Measurements from ENCODE around the gene ARRDC1. TPM values are rescaled to one million over a fixed set of nuclear protein-coding genes. Genes with fewer than 3 reads are reported as not detected.

The ARRDC1 gene
- total and polyA plus RNA-seq, 9 of the 15 experiments (the other 6 are each of a cell fraction or from before 2014, with no cell fraction given) = 0.21 to 45.3 (median 18.6) TPM

DNA sequence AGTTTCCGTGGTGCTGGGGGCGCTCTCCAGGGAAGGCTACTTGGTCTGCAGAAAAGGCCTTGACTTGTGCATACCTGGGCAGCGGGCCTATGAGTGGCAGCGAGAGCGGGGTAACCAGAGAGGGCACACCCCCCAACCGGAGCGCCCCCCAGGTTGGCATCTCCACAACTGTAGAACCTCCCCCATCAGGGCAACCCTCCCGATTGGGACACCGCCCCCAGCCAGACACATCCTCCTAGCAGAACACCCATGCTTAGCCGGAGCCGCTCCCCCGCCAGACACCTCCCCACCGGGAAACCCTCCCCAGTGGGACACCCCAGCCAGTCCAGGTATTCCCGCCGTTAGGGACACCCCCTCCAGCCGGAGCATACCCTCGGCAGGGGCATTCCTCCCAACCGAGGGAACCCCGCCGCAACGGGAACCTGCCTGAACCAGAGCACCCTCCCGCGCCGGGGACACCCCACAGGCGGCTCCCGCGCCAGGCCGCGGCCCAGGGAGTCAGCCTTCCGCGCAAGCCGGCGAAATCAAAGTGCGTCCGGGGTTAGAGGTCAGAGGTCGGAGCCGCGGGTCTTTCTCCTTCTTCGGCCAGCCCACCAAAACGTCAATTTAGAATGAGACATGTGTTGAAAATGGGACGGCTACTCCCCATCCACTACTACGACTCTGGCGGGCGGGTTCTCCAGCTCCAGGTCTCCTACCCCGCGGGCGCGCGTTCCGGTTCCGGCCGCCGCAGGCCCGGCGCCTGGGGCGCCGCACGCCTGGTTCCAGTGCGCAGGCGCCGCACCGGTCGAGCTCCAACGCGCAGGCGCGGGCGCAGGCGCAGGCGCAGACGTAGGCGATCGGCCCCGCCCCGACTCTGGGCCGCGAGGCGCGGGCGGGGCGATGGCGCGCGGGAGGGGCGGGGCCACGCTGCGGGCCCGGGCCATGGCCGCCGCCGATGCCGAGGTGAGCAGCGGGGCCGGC, 12.9 kb downstream of the ARRDC1 start, which contains the start of gene EHMT1 (continued):
- TF ChIP-seq, protein P1, sequence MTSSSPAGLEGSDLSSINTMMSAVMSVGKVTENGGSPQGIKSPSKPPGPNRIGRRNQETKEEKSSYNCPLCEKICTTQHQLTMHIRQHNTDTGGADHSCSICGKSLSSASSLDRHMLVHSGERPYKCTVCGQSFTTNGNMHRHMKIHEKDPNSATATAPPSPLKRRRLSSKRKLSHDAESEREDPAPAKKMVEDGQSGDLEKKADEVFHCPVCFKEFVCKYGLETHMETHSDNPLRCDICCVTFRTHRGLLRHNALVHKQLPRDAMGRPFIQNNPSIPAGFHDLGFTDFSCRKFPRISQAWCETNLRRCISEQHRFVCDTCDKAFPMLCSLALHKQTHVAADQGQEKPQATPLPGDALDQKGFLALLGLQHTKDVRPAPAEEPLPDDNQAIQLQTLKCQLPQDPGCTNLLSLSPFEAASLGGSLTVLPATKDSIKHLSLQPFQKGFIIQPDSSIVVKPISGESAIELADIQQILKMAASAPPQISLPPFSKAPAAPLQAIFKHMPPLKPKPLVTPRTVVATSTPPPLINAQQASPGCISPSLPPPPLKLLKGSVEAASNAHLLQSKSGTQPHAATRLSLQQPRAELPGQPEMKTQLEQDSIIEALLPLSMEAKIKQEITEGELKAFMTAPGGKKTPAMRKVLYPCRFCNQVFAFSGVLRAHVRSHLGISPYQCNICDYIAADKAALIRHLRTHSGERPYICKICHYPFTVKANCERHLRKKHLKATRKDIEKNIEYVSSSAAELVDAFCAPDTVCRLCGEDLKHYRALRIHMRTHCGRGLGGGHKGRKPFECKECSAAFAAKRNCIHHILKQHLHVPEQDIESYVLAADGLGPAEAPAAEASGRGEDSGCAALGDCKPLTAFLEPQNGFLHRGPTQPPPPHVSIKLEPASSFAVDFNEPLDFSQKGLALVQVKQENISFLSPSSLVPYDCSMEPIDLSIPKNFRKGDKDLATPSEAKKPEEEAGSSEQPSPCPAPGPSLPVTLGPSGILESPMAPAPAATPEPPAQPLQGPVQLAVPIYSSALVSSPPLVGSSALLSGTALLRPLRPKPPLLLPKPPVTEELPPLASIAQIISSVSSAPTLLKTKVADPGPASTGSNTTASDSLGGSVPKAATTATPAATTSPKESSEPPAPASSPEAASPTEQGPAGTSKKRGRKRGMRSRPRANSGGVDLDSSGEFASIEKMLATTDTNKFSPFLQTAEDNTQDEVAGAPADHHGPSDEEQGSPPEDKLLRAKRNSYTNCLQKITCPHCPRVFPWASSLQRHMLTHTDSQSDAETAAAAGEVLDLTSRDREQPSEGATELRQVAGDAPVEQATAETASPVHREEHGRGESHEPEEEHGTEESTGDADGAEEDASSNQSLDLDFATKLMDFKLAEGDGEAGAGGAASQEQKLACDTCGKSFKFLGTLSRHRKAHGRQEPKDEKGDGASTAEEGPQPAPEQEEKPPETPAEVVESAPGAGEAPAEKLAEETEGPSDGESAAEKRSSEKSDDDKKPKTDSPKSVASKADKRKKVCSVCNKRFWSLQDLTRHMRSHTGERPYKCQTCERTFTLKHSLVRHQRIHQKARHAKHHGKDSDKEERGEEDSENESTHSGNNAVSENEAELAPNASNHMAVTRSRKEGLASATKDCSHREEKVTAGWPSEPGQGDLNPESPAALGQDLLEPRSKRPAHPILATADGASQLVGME (CRISPR knock-in tag; IDR thresholded peaks at IDR 0.05) = no peak
- no peak for TF ChIP-seq KAT7 (CRISPR knock-in tag; IDR thresholded peaks at IDR 0.05; ENCODE audit: borderline replicate concordance)
- TF ChIP-seq, protein P2, sequence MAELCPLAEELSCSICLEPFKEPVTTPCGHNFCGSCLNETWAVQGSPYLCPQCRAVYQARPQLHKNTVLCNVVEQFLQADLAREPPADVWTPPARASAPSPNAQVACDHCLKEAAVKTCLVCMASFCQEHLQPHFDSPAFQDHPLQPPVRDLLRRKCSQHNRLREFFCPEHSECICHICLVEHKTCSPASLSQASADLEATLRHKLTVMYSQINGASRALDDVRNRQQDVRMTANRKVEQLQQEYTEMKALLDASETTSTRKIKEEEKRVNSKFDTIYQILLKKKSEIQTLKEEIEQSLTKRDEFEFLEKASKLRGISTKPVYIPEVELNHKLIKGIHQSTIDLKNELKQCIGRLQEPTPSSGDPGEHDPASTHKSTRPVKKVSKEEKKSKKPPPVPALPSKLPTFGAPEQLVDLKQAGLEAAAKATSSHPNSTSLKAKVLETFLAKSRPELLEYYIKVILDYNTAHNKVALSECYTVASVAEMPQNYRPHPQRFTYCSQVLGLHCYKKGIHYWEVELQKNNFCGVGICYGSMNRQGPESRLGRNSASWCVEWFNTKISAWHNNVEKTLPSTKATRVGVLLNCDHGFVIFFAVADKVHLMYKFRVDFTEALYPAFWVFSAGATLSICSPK (IDR thresholded peaks at IDR 0.05; ENCODE audit: borderline replicate concordance) = no peak
- no peak for TF ChIP-seq SRSF3 (IDR thresholded peaks at IDR 0.05; ENCODE audit: insufficient read depth, low read length)
- TF ChIP-seq, protein P3, sequence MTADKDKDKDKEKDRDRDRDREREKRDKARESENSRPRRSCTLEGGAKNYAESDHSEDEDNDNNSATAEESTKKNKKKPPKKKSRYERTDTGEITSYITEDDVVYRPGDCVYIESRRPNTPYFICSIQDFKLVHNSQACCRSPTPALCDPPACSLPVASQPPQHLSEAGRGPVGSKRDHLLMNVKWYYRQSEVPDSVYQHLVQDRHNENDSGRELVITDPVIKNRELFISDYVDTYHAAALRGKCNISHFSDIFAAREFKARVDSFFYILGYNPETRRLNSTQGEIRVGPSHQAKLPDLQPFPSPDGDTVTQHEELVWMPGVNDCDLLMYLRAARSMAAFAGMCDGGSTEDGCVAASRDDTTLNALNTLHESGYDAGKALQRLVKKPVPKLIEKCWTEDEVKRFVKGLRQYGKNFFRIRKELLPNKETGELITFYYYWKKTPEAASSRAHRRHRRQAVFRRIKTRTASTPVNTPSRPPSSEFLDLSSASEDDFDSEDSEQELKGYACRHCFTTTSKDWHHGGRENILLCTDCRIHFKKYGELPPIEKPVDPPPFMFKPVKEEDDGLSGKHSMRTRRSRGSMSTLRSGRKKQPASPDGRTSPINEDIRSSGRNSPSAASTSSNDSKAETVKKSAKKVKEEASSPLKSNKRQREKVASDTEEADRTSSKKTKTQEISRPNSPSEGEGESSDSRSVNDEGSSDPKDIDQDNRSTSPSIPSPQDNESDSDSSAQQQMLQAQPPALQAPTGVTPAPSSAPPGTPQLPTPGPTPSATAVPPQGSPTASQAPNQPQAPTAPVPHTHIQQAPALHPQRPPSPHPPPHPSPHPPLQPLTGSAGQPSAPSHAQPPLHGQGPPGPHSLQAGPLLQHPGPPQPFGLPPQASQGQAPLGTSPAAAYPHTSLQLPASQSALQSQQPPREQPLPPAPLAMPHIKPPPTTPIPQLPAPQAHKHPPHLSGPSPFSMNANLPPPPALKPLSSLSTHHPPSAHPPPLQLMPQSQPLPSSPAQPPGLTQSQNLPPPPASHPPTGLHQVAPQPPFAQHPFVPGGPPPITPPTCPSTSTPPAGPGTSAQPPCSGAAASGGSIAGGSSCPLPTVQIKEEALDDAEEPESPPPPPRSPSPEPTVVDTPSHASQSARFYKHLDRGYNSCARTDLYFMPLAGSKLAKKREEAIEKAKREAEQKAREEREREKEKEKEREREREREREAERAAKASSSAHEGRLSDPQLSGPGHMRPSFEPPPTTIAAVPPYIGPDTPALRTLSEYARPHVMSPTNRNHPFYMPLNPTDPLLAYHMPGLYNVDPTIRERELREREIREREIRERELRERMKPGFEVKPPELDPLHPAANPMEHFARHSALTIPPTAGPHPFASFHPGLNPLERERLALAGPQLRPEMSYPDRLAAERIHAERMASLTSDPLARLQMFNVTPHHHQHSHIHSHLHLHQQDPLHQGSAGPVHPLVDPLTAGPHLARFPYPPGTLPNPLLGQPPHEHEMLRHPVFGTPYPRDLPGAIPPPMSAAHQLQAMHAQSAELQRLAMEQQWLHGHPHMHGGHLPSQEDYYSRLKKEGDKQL (CRISPR knock-in tag; IDR thresholded peaks at IDR 0.05; ENCODE audit: borderline replicate concordance) = no peak
- no peak for TF ChIP-seq ESRRB (CRISPR knock-in tag; IDR thresholded peaks at IDR 0.05; ENCODE audit: borderline replicate concordance)
- TF ChIP-seq HCFC1 (IDR thresholded peaks at IDR 0.05; ENCODE audit: low read depth, low read length) = peak; percentile 64
- no peak for TF ChIP-seq BRD9 (IDR thresholded peaks at IDR 0.05; ENCODE audit: low read depth, partially characterized antibody)
- no peak for TF ChIP-seq THRAP3 (IDR thresholded peaks at IDR 0.05; ENCODE audit: borderline replicate concordance)
- TF ChIP-seq, protein P4, sequence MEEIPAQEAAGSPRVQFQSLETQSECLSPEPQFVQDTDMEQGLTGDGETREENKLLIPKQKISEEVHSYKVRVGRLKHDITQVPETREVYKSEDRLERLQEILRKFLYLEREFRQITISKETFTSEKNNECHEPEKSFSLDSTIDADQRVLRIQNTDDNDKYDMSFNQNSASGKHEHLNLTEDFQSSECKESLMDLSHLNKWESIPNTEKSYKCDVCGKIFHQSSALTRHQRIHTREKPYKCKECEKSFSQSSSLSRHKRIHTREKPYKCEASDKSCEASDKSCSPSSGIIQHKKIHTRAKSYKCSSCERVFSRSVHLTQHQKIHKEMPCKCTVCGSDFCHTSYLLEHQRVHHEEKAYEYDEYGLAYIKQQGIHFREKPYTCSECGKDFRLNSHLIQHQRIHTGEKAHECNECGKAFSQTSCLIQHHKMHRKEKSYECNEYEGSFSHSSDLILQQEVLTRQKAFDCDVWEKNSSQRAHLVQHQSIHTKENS (CRISPR knock-in tag; IDR thresholded peaks at IDR 0.05) = no peak

All from K562 (cell line).